DMS153 treated with DMSO at 0.1 percent for 48 hours (cell line): ENCODE measurements around the gene NAA11.

Experiments
- DNase-seq: peaks from one replicate; lab custom pipeline; 2025; ENCODE audit not compliant: unreplicated experiment; lab: John Stamatoyannopoulos, UW

Gene NAA11

GRCh38 chr4:79325864-79326328, at the start of gene NAA11:
Gene NAA11, minus strand, starts transcription at chr4:79326061. Its CDS starts 184 bp downstream, at chr4:79325877.
- DNase-seq = no peak

GRCh38 chr4:79370026-79370425, 44.2 kb upstream of the NAA11 start:
- DNase-seq = no peak

GRCh38 chr4:79367096-79367495, 41.2 kb upstream of the NAA11 start:
- no peak for DNase-seq

- DNase-seq = no peak
Observed at GRCh38 chr4:79366422-79366821, 40.6 kb upstream of the NAA11 start.

GRCh38 chr4:79364061-79364460, 38.2 kb upstream of the NAA11 start:
- DNase-seq = no peak

GRCh38 chr4:79362626-79363025, 36.8 kb upstream of the NAA11 start:
- no peak for DNase-seq

- DNase-seq = no peak
Observed at GRCh38 chr4:79360006-79360405, 34.1 kb upstream of the NAA11 start.

- DNase-seq = no peak
Observed at GRCh38 chr4:79358438-79358837, 32.6 kb upstream of the NAA11 start.

GRCh38 chr4:79357365-79357764, 31.5 kb upstream of the NAA11 start:
- no peak for DNase-seq

- no peak for DNase-seq
Observed at GRCh38 chr4:79353075-79353474, 27.2 kb upstream of the NAA11 start.

GRCh38 chr4:79348405-79348804, 22.5 kb upstream of the NAA11 start:
- no peak for DNase-seq

GRCh38 chr4:79341893-79342653, 16.2 kb upstream of the NAA11 start:
- no peak for DNase-seq

- DNase-seq = no peak
Observed at GRCh38 chr4:79340568-79340967, 14.7 kb upstream of the NAA11 start.

- no peak for DNase-seq
Observed at GRCh38 chr4:79338148-79338547, 12.3 kb upstream of the NAA11 start.

GRCh38 chr4:79334783-79335182, 8.9 kb upstream of the NAA11 start:
- peak; percentile 50 for DNase-seq

GRCh38 chr4:79334341-79334740, 8.5 kb upstream of the NAA11 start:
- DNase-seq = no peak

GRCh38 chr4:79331126-79331876, 5.4 kb upstream of the NAA11 start:
- DNase-seq = no peak

- DNase-seq = no peak
Observed at GRCh38 chr4:79330720-79331119, 4.9 kb upstream of the NAA11 start.

GRCh38 chr4:79325436-79325835, 425 bp downstream of the NAA11 start:
- no peak for DNase-seq

GRCh38 chr4:79319975-79320374, 5.9 kb downstream of the NAA11 start:
- DNase-seq = no peak

- no peak for DNase-seq
Observed at GRCh38 chr4:79317711-79318110, 8.2 kb downstream of the NAA11 start.

GRCh38 chr4:79315891-79316290, 10.0 kb downstream of the NAA11 start:
- no peak for DNase-seq
